ENCODE measurements around the gene MRPL57. TPM values are rescaled to one million over a fixed set of nuclear protein-coding genes. Genes with fewer than 3 reads are reported as not detected.

The MRPL57 gene
- total RNA-seq, 1 donor from 2014 or later: 27.5 TPM

DNA sequence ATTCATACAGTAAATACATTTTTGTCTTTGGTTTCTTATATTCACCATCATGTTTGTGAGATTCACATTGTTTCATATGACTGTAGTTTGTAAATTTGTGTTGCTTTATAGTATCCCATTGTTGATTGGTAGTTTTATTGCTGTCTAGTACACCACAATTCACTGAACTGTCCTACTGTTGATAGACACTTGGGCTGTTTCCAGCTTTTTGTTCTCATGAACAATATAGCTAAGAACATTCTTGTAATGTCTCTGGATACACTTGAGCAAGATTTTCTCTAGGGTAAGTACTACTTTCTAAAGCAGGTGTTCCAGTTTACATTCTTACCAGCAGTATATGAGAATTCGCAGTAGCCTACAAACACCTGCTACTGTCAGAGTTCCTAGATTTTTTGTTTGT, 37.9 kb upstream of the MRPL57 start:
- Mint-ChIP-seq H3K9me3 (peaks cover 3% of the 10 kb centered on the region), H3K27ac (ENCODE audit: unreplicated experiment) (peak overlapping the region; percentile 27), H3K4me1 (peaks cover 29% of the 10 kb centered on the region), H3K4me3 (peak overlapping the region; percentile 84), H3K36me3 (ENCODE audit: low read depth) (peaks cover 7% of the 10 kb centered on the region), H3K27me3 (ENCODE audit: low read depth) (peaks cover 5% of the 10 kb centered on the region)
- no peak for DNase-seq (ENCODE audit: low read depth, low spot score)
- TF ChIP-seq, protein P1, sequence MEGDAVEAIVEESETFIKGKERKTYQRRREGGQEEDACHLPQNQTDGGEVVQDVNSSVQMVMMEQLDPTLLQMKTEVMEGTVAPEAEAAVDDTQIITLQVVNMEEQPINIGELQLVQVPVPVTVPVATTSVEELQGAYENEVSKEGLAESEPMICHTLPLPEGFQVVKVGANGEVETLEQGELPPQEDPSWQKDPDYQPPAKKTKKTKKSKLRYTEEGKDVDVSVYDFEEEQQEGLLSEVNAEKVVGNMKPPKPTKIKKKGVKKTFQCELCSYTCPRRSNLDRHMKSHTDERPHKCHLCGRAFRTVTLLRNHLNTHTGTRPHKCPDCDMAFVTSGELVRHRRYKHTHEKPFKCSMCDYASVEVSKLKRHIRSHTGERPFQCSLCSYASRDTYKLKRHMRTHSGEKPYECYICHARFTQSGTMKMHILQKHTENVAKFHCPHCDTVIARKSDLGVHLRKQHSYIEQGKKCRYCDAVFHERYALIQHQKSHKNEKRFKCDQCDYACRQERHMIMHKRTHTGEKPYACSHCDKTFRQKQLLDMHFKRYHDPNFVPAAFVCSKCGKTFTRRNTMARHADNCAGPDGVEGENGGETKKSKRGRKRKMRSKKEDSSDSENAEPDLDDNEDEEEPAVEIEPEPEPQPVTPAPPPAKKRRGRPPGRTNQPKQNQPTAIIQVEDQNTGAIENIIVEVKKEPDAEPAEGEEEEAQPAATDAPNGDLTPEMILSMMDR (conservative IDR thresholded peaks at IDR 0.05): no peak

DNA sequence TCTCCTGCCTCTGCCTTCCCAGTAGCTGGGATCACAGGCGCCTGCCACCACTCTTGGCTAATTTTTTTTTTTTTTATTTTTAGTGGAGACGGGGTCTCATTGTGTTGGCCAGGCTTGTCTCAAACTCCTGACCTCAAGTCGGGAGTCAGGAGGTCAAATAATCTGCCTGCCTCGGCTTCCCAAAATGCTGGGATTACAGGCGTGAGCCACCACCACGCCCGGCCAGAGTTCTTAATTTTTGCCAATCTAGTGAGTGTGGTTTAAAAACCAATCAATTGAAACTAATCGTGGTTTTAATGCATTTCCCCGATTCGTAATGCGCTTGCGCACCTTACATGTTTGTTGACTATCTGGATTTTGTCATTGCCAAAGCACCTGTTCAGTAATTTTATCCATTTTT, 37.1 kb upstream of the MRPL57 start:
- Mint-ChIP-seq H3K9me3 (peaks cover 3% of the 10 kb centered on the region), H3K4me1 (peaks cover 33% of the 10 kb centered on the region), H3K4me3 (peak overlapping the region; percentile 98), H3K36me3 (ENCODE audit: low read depth) (peaks cover 7% of the 10 kb centered on the region), H3K27ac (ENCODE audit: unreplicated experiment) (peak overlapping the region; percentile 97), H3K27me3 (ENCODE audit: low read depth) (peaks cover 2% of the 10 kb centered on the region)
- TF ChIP-seq, protein P1 (conservative IDR thresholded peaks at IDR 0.05): no peak
- no peak for DNase-seq (ENCODE audit: low read depth, low spot score)

DNA sequence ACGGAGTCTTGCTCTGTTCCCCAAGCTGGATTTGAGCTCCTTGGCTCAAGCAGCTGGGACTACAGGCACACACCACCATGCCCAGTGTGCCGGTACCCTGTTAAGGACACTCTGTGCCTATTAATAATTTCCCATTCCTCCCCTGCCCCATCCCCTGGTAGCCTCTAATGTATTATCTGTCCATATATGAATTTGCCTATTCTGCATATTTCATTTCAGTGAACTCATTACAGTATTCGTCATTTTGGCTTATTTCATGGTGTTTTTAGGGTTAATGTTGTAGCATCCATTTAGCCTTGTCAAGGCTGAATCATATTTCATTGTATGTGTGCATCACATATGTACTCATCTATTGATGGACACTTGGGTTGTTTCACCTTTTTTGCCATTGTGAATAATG, 33.7 kb upstream of the MRPL57 start:
- peaks cover 29% of the 10 kb centered on the region for H3K4me1 Mint-ChIP-seq
- TF ChIP-seq, protein P1 (conservative IDR thresholded peaks at IDR 0.05): no peak
- DNase-seq (ENCODE audit: low read depth, low spot score): no peak
- H3K36me3 Mint-ChIP-seq (ENCODE audit: low read depth): peaks cover 11% of the 10 kb centered on the region
- H3K9me3 Mint-ChIP-seq: peaks cover 3% of the 10 kb centered on the region
- peak overlapping the region; percentile 88 for H3K4me3 Mint-ChIP-seq
- H3K27me3 Mint-ChIP-seq (ENCODE audit: low read depth): no peaks in the 10 kb centered on the region
- H3K27ac Mint-ChIP-seq (ENCODE audit: unreplicated experiment): no peak overlapping the region

DNA sequence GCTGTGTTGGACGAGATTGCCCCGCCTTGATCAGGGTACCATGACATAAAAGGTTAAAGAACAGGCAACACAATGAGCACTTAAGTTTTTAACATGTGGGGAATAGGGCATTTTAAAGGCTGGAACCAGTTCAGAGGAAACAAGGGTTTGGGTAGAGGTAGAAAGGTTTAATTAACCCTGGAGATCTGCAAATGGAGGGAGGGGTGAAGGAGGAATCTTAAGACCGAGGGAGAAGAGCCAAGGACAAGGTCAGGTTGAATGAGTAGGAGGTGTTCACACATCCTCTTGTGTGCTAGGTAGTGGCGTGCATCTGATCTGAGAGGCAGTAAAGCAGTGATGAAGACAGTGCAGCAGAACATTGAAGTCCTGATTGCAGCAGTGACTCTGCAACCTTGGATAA, 28.6 kb upstream of the MRPL57 start:
- Mint-ChIP-seq H3K4me1 (peaks cover 14% of the 10 kb centered on the region), H3K9me3 (no peaks in the 10 kb centered on the region), H3K36me3 (ENCODE audit: low read depth) (peaks cover 11% of the 10 kb centered on the region), H3K27ac (ENCODE audit: unreplicated experiment) (no peak overlapping the region), H3K4me3 (peak overlapping the region; percentile 2), H3K27me3 (ENCODE audit: low read depth) (no peaks in the 10 kb centered on the region)
- TF ChIP-seq, protein P1 (conservative IDR thresholded peaks at IDR 0.05): no peak
- no peak for DNase-seq (ENCODE audit: low read depth, low spot score)

DNA sequence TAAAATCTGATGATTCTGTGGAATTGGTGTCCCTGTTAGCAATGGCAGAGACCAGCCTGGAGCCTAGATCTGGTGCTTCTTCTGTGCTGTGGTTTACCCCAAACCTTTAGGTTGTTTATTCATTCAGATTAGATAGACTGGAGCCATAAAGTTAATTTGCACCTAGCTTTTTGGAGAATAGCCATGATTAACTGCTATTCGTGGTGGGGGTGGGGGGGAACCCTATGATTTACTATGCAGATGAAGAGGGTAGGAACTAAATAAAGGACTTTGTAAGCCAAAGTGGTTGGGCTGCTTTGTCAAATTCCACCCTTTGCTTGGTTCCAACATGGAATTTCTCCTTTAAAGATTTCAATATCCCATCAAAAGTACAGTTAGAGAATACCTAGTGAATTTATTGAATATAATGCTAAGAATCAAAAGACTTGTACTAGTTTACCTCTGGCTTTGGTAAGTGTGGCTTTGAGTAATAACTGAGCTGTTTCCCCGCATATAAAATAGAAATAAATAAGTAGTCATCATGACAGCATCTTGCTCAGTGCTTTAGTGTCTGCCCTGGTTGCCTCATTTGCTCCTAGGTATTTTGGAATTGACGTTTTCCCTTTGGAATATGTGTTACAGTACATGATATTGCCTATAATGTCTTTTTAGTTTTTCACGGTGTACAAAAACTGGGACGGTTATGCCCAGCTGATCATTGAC, 27.8 kb upstream of the MRPL57 start:
- Mint-ChIP-seq H3K4me1 (peaks cover 7% of the 10 kb centered on the region), H3K27me3 (ENCODE audit: low read depth) (no peaks in the 10 kb centered on the region), H3K4me3 (no peak overlapping the region), H3K27ac (ENCODE audit: unreplicated experiment) (no peak overlapping the region), H3K36me3 (ENCODE audit: low read depth) (peaks cover 14% of the 10 kb centered on the region), H3K9me3 (no peaks in the 10 kb centered on the region)
- TF ChIP-seq, protein P1 (conservative IDR thresholded peaks at IDR 0.05): no peak
- no peak for DNase-seq (ENCODE audit: low read depth, low spot score)
